Spleen (tissue), 7 donors: ENCODE data around the gene TMEM208.

Source experiments
- POLR2A ChIP-seq, 3 donors: fragments of 450-650 bp; IDR thresholded peaks; one replicate each; pipeline ENCODE4 v1.5.1; 2017; ENCODE audit warnings: antibody characterized with exemption in 3 of 3, mild to moderate bottlenecking in 1 of 3
- TF ChIP-seq, protein P1 (sequence below), 11 experiments: fragments of 200-600 bp in 7 of 11; fragments of 450-650 bp in 4 of 11; sonication (generic) in 4 of 11; IDR thresholded peaks in 8 of 11; conservative IDR thresholded peaks in 3 of 11; 1 replicate in 7 of 11; 2 replicates in 4 of 11; pipeline versions ENCODE4 v1.4.0 to v1.8.0; 2016 to 2021; ENCODE audit warnings: antibody characterized with exemption in 11 of 11, inconsistent platforms in 4 of 11, mild to moderate bottlenecking in 1 of 11
- donor health status: DM: no; HTN: no; CAD: no; lungs with moderate emphysema.
- donor health status: DM: no; HTN: no; CAD: no.
- donor health status: DM: no; HTN: no; CAD: no.

DNA sequence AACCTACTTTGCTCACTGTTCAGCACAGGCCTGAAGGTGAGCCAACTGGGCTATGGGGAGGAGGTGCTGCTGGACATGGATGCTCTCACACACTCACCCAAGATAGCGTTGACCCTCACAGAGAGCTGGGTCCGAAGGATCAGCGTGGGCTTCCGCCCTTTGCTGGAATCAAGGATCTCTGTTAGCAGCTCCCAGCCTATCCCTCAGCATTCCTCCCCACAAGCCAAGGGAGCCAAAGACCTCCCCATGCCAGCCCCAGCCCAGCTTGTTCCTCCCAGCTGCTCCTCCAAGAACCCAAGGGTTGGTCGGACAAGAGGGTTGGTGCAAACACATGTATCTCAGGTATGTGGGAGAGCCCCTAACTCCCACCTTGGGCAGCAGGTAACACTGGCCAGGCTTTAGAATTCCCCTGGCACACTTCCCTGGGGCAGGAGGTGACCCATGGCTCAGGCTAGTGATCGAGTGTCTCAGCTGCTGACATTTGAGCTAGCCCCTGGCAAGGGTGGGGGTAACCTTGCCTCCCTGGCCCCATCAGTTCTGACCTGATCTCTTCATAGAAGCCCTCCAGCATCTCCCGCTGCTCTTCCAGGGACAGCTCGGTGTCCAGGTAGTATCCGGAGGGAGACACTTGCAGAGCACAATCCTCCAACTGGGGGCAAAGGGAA is 12.0 kb downstream of the TMEM208 start:
- TF ChIP-seq, protein P1, sequence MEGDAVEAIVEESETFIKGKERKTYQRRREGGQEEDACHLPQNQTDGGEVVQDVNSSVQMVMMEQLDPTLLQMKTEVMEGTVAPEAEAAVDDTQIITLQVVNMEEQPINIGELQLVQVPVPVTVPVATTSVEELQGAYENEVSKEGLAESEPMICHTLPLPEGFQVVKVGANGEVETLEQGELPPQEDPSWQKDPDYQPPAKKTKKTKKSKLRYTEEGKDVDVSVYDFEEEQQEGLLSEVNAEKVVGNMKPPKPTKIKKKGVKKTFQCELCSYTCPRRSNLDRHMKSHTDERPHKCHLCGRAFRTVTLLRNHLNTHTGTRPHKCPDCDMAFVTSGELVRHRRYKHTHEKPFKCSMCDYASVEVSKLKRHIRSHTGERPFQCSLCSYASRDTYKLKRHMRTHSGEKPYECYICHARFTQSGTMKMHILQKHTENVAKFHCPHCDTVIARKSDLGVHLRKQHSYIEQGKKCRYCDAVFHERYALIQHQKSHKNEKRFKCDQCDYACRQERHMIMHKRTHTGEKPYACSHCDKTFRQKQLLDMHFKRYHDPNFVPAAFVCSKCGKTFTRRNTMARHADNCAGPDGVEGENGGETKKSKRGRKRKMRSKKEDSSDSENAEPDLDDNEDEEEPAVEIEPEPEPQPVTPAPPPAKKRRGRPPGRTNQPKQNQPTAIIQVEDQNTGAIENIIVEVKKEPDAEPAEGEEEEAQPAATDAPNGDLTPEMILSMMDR (IDR thresholded peaks at IDR 0.05 in 8 of 11, conservative IDR thresholded peaks at IDR 0.05 in 3 of 11) = no peak
- no peak for TF ChIP-seq POLR2A (IDR thresholded peaks at IDR 0.05)
